ENCODE data around the gene SCN8A. TPM values are rescaled to one million over a fixed set of nuclear protein-coding genes. Genes with fewer than 3 reads are reported as not detected.
A peak's percentile ranks its signal among the peaks of the same experiment; 100 is the strongest.

Gene SCN8A
- total RNA-seq (2014; rRNA removed; shearing (Covaris generic)) (10.0 and 23.9 TPM in 2 replicates), polyA plus RNA-seq (2016; fragmentation: Nextera tagmentation; extraction: Ambion mirVana) (2.9 and 4.6 TPM in 2 replicates)
- long read RNA-seq, result 0 reads

GRCh38 chr12:51591016-51591901, at the start of gene SCN8A:
TSS of gene SCN8A (plus strand) at chr12:51591233. CDS start at chr12:51662818, 71,585 bp downstream.
- Histone ChIP-seq H3K27me3 (ENCODE audit: insufficient read depth) (peaks cover 15% of the 10 kb centered on the region; the same call in 1 of the 2 replicates), H3K4me1 (ENCODE audit: insufficient read depth) (peaks cover 26% of the 10 kb centered on the region), H4K20me1 (replicated peaks; ENCODE audit: insufficient read depth) (peaks cover 24% of the 10 kb centered on the region), H3K4me2 (peak within 1 kb of the TSS; percentile 89), H3K79me2 (replicated peaks; ENCODE audit: insufficient read depth) (peaks cover 43% of the 10 kb centered on the region), H3K36me3 (ENCODE audit: insufficient read depth) (no peaks in the 10 kb centered on the region), H3F3A (replicated peaks; ENCODE audit: low read depth) (no peaks in the 10 kb centered on the region; the same call in 1 of the 2 replicates), H3K4me3 (peak within 1 kb of the TSS; percentile 97), H2AFZ (peak within 1 kb of the TSS; percentile 95), H3K27ac (ENCODE audit: low read depth) (no peak within 1 kb of the TSS), H3K9me2 (ENCODE audit: insufficient read depth) (no peaks in the 10 kb centered on the region)
- Mint-ChIP-seq H3K9me3 (no peaks in the 10 kb centered on the region; the same call in 2 of the 3 replicates), H3K4me1 (peaks cover 32% of the 10 kb centered on the region), H3K27ac (peak within 1 kb of the TSS; percentile 45; the same call in 1 of the 2 replicates), H3K36me3 (ENCODE audit: low read depth) (peaks cover 4% of the 10 kb centered on the region; the same call in 1 of the 3 replicates), H3K27me3 (ENCODE audit: insufficient read depth, low read depth, poor library complexity) (peaks cover 16% of the 10 kb centered on the region), H3K4me3 (peak within 1 kb of the TSS; percentile 93)
- ATAC-seq, result peak; percentile 67
- TF ChIP-seq POLR2AphosphoS5 (IDR thresholded peaks at IDR 0.05; ENCODE audit: low read depth) (peak; percentile 41; the same call in 1 of the 2 replicates), CTCF (conservative IDR thresholded peaks at IDR 0.05; ENCODE audit: low read depth in 2 of 2) (no peak), ETS1 (IDR thresholded peaks at IDR 0.05) (no peak), EZH2 (IDR thresholded peaks at IDR 0.05; ENCODE audit: low read depth, unreplicated experiment) (no peak)
- DNase-seq (ENCODE audit: low spot score), result peak; percentile 87

- no peak overlapping the region for H3K27ac Mint-ChIP-seq
- DNase-seq (ENCODE audit: low spot score) (no peak), ATAC-seq (no peak)
- Histone ChIP-seq H3F3A (replicated peaks; ENCODE audit: low read depth) (no peaks in the 10 kb centered on the region), H3K79me2 (replicated peaks; ENCODE audit: insufficient read depth) (no peaks in the 10 kb centered on the region), H3K4me1 (ENCODE audit: insufficient read depth) (0 out of 2 replicates have a peak, but pooled peaks cover 6% of the 10 kb centered on the region), H3K4me2 (no peak overlapping the region), H4K20me1 (replicated peaks; ENCODE audit: insufficient read depth) (no peaks in the 10 kb centered on the region), H3K4me3 (no peak overlapping the region), H3K36me3 (ENCODE audit: insufficient read depth) (no peaks in the 10 kb centered on the region; the same call in 1 of the 2 replicates), H3K27ac (ENCODE audit: low read depth) (no peak overlapping the region), H3K27me3 (ENCODE audit: insufficient read depth) (no peaks in the 10 kb centered on the region), H3K9me2 (ENCODE audit: insufficient read depth) (no peaks in the 10 kb centered on the region), H2AFZ (no peak overlapping the region)
- H3K4me1 Mint-ChIP-seq, result peaks cover 52% of the 10 kb centered on the region
- H3K36me3 Mint-ChIP-seq (ENCODE audit: low read depth), result no peaks in the 10 kb centered on the region; the same call in 2 of the 3 replicates
- peaks cover 8% of the 10 kb centered on the region for H3K27me3 Mint-ChIP-seq (ENCODE audit: insufficient read depth, low read depth, poor library complexity)
- no peaks in the 10 kb centered on the region; the same call in 1 of the 3 replicates for H3K9me3 Mint-ChIP-seq
- no peak overlapping the region for H3K4me3 Mint-ChIP-seq
- TF ChIP-seq POLR2AphosphoS5 (IDR thresholded peaks at IDR 0.05; ENCODE audit: low read depth), result no peak
- TF ChIP-seq REST (IDR thresholded peaks at IDR 0.05; ENCODE audit: unreplicated experiment), result no peak
- TF ChIP-seq CREB1 (CRISPR knock-in tag; IDR thresholded peaks at IDR 0.05; ENCODE audit: low read depth), result no peak
Observed at GRCh38 chr12:51546097-51546496, 44.9 kb upstream of the SCN8A start.

Data from GM23338 (cell line).